HepG2 (cell line): Measurements from ENCODE around the gene KCNK17. TPM values are rescaled to one million over a fixed set of nuclear protein-coding genes. Genes with fewer than 3 reads are reported as not detected.

ENCODE experiments used
- BHLHE40 ChIP-seq: IDR thresholded peaks from 2 replicates; pipeline ENCODE4 v1.6.1; 2011; ENCODE audit warnings: low read length, improper control_type of control experiment
- BORCS8-MEF2B ChIP-seq: sonication (generic); formaldehyde crosslinking; IDR thresholded peaks from 2 replicates; pipeline ENCODE4 v1.8.0; 2022; ENCODE audit warnings: mild to moderate bottlenecking, missing genetic modification reagents
- CBX5 ChIP-seq: sonication (generic); formaldehyde crosslinking; IDR thresholded peaks from 2 replicates; pipeline ENCODE4 v1.4.0; 2020; ENCODE audit warnings: missing genetic modification reagents, borderline replicate concordance
- CHD4 ChIP-seq: fragments of 200-600 bp; sonication (generic); IDR thresholded peaks from 2 replicates; pipeline ENCODE4 v1.7.0; 2017; ENCODE audit warnings: mild to moderate bottlenecking, low read length, borderline replicate concordance
- GPN1 ChIP-seq: sonication (generic); formaldehyde crosslinking; IDR thresholded peaks from 2 replicates; pipeline ENCODE4 v1.5.1; 2020; ENCODE audit warnings: missing genetic modification reagents, borderline replicate concordance
- HIC2 ChIP-seq: sonication (generic); formaldehyde crosslinking; IDR thresholded peaks from 2 replicates; pipeline ENCODE4 v1.9.0; 2022; ENCODE audit warnings: low read depth, missing genetic modification reagents
- HOXA5 ChIP-seq: sonication (generic); formaldehyde crosslinking; IDR thresholded peaks from 2 replicates; pipeline ENCODE4 v1.4.0; 2020; ENCODE audit warnings: missing genetic modification reagents
- KMT2B ChIP-seq: IDR thresholded peaks from 2 replicates; pipeline ENCODE4 v1.6.1; 2016; ENCODE audit warnings: missing genetic modification reagents, missing compliant biosample characterization
- MIXL1 ChIP-seq: IDR thresholded peaks from 2 replicates; pipeline ENCODE4 v1.6.1; 2016
- MXI1 ChIP-seq: IDR thresholded peaks from 3 replicates; pipeline ENCODE4 v1.6.1; 2012; ENCODE audit warnings: low read depth, low read length, inconsistent platforms, borderline replicate concordance
- PHF8 ChIP-seq: sonication (generic); formaldehyde crosslinking; IDR thresholded peaks from 2 replicates; pipeline ENCODE4 v1.5.0; 2020; ENCODE audit warnings: missing genetic modification reagents
- RAD21 ChIP-seq: fragments of 450-650 bp; formaldehyde crosslinking; IDR thresholded peaks from 2 replicates; pipeline ENCODE4 v1.5.0; 2020; ENCODE audit warnings: mild to moderate bottlenecking
- RARA ChIP-seq: IDR thresholded peaks from 2 replicates; pipeline ENCODE4 v1.6.1; 2016; ENCODE audit warnings: missing genetic modification reagents, missing compliant biosample characterization
- RARG ChIP-seq: sonication (generic); formaldehyde crosslinking; IDR thresholded peaks from 2 replicates; pipeline ENCODE4 v1.4.0; 2020; ENCODE audit warnings: low read depth, mild to moderate bottlenecking, missing genetic modification reagents
- REL ChIP-seq: sonication (generic); formaldehyde crosslinking; conservative IDR thresholded peaks from 2 replicates; pipeline ENCODE4 v1.8.0; 2022; ENCODE audit warnings: mild to moderate bottlenecking, missing genetic modification reagents, moderate library complexity
- RFXANK ChIP-seq: IDR thresholded peaks from 2 replicates; pipeline ENCODE4 v1.6.1; 2016
- SMAD9 ChIP-seq: sonication (generic); formaldehyde crosslinking; IDR thresholded peaks from 2 replicates; pipeline ENCODE4 v1.5.1; 2020; ENCODE audit warnings: mild to moderate bottlenecking, missing genetic modification reagents
- STAG1 ChIP-seq: sonication (generic); formaldehyde crosslinking; IDR thresholded peaks from 2 replicates; pipeline ENCODE4 v1.4.0; 2020; ENCODE audit warnings: missing genetic modification reagents
- XRCC5 ChIP-seq: fragments of 200-400 bp; formaldehyde crosslinking; optimal IDR thresholded peaks from 2 replicates; pipeline ENCODE3; 2017; ENCODE audit warnings: mild to moderate bottlenecking, low read length
- ZFP37 ChIP-seq: sonication (generic); formaldehyde crosslinking; IDR thresholded peaks from 2 replicates; pipeline ENCODE4 v1.4.0; 2020; ENCODE audit warnings: missing genetic modification reagents, borderline replicate concordance
- ZNF12 ChIP-seq: sonication (generic); formaldehyde crosslinking; IDR thresholded peaks from 2 replicates; pipeline ENCODE4 v1.5.0; 2020; ENCODE audit warnings: missing genetic modification reagents
- ZNF20 ChIP-seq: sonication (generic); formaldehyde crosslinking; IDR thresholded peaks from 2 replicates; pipeline ENCODE4 v1.4.0; 2020; ENCODE audit warnings: mild to moderate bottlenecking, moderate library complexity, missing genetic modification reagents
- ZNF232 ChIP-seq: sonication (generic); formaldehyde crosslinking; IDR thresholded peaks from 2 replicates; pipeline ENCODE4 v1.4.0; 2020; ENCODE audit warnings: missing genetic modification reagents, borderline replicate concordance
- ZNF256 ChIP-seq: sonication (generic); formaldehyde crosslinking; conservative IDR thresholded peaks from 2 replicates; pipeline ENCODE4 v1.4.0; 2020; ENCODE audit warnings: missing genetic modification reagents
- ZNF572 ChIP-seq: sonication (generic); formaldehyde crosslinking; IDR thresholded peaks from 2 replicates; pipeline ENCODE4 v1.5.1; 2020; ENCODE audit warnings: mild to moderate bottlenecking, missing genetic modification reagents
- ZNF589 ChIP-seq: sonication (generic); formaldehyde crosslinking; conservative IDR thresholded peaks from 2 replicates; pipeline ENCODE4 v1.8.0; 2022; ENCODE audit warnings: mild to moderate bottlenecking, moderate library complexity, missing genetic modification reagents
- ZSCAN25 ChIP-seq: sonication (generic); formaldehyde crosslinking; IDR thresholded peaks from 2 replicates; pipeline ENCODE4 v1.8.0; 2022; ENCODE audit warnings: mild to moderate bottlenecking, missing genetic modification reagents
- polyA plus RNA-seq, 8 experiments: library from polyadenylated mRNA; depleted of rRNA in 3 of 8; stranded (reverse) in 7 of 8; unstranded in 1 of 8; fragments of >200 nt; fragmentation: Illumina TruSeq in 4 of 8; extraction: Trizol in 4 of 8; gene quantifications; 2 replicates each; pipeline versions ENCODE4 v1.2.1 to v1.2.3, GENCODE V29; 2011 to 2016; ENCODE audit warnings: low read depth in 4 of 8, missing spikeins in 1 of 8, mixed read lengths in 1 of 8; ENCODE audit not compliant: insufficient read depth in 1 of 8
- total RNA-seq, 5 experiments: library from RNA; depleted of rRNA; stranded (reverse); fragments of >200 nt; fragmentation: Illumina TruSeq; extraction: Trizol; gene quantifications; 2 replicates each; pipeline ENCODE4 v1.2.3, GENCODE V29; 2016; ENCODE audit warnings: low read depth in 1 of 5
- TF ChIP-seq, protein P1 (sequence below): sonication (generic); formaldehyde crosslinking; IDR thresholded peaks from 2 replicates; pipeline ENCODE4 v1.5.1; 2020; ENCODE audit warnings: mild to moderate bottlenecking, missing genetic modification reagents, borderline replicate concordance

Gene KCNK17
- total and polyA plus RNA-seq, 2 of the 13 experiments (the other 11 are each of a cell fraction or from before 2014, with no cell fraction given) = not detected

DNA sequence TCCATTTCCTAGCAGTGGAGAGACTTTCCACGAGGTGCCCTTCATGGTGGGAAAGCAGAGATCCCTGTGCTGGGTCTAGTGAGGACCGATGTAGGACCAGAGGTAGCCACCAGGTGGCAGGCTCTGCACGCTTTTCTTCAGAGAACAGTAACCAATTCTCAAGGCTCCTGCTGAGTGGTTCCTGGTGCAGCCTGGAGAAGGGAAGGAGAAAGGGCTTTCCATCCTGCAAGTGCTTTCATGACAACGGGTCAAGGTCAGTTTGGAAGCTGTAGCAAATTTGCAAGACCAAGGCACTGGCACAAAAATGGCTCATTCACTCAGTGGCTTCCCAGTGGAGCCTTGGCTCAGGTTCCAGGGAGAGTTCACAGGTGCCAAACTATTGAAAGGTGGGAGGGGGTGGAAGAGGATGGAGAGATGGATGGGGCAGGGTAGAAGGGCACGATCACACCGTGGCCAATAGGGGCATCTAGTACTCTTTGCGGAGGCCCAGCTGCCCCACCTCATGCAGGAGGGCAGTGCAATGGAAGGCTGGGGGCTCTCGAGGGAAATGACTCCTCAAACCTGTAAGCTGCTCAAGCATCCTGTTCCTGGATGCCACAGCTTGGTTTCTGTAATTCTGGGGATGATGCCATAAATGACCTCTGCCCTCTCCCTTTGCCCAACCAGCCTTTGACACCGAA, 33.8 kb upstream of the KCNK17 start (continued):
- no peak for TF ChIP-seq RARA (CRISPR knock-in tag)
- no peak for TF ChIP-seq SMAD9 (CRISPR knock-in tag)
- TF ChIP-seq RARG = no peak
- no peak for TF ChIP-seq BHLHE40
- no peak for TF ChIP-seq RFXANK (CRISPR knock-in tag)
- no peak for TF ChIP-seq HIC2 (CRISPR knock-in tag)
- TF ChIP-seq ZNF589 (CRISPR knock-in tag) = no peak
- no peak for TF ChIP-seq CBX5
- TF ChIP-seq ZNF232 (CRISPR knock-in tag) = no peak
- TF ChIP-seq ZFP37 = no peak
- TF ChIP-seq KMT2B (CRISPR knock-in tag) = no peak
- TF ChIP-seq ZNF12 = no peak
- TF ChIP-seq BORCS8-MEF2B (CRISPR knock-in tag) = no peak
- no peak for TF ChIP-seq ZSCAN25 (CRISPR knock-in tag)
- TF ChIP-seq GPN1 (CRISPR knock-in tag) = no peak
- TF ChIP-seq MXI1 = no peak
- peak; percentile 23; the same call in 1 of the 2 replicates for TF ChIP-seq ZNF572 (CRISPR knock-in tag)
- no peak for TF ChIP-seq PHF8
- TF ChIP-seq ZNF256 (CRISPR knock-in tag) = no peak
- peak; percentile 63; the same call in 1 of the 2 replicates for TF ChIP-seq RAD21 (CRISPR knock-in tag)
- TF ChIP-seq HOXA5 (CRISPR knock-in tag) = no peak
- peak; percentile 72 for TF ChIP-seq XRCC5
- no peak for TF ChIP-seq REL (CRISPR knock-in tag)
- TF ChIP-seq ZNF20 (CRISPR knock-in tag) = no peak
- TF ChIP-seq CHD4 = no peak
- no peak for TF ChIP-seq MIXL1 (CRISPR knock-in tag)
- peak; percentile 84 for TF ChIP-seq STAG1 (CRISPR knock-in tag)
- TF ChIP-seq, protein P1, sequence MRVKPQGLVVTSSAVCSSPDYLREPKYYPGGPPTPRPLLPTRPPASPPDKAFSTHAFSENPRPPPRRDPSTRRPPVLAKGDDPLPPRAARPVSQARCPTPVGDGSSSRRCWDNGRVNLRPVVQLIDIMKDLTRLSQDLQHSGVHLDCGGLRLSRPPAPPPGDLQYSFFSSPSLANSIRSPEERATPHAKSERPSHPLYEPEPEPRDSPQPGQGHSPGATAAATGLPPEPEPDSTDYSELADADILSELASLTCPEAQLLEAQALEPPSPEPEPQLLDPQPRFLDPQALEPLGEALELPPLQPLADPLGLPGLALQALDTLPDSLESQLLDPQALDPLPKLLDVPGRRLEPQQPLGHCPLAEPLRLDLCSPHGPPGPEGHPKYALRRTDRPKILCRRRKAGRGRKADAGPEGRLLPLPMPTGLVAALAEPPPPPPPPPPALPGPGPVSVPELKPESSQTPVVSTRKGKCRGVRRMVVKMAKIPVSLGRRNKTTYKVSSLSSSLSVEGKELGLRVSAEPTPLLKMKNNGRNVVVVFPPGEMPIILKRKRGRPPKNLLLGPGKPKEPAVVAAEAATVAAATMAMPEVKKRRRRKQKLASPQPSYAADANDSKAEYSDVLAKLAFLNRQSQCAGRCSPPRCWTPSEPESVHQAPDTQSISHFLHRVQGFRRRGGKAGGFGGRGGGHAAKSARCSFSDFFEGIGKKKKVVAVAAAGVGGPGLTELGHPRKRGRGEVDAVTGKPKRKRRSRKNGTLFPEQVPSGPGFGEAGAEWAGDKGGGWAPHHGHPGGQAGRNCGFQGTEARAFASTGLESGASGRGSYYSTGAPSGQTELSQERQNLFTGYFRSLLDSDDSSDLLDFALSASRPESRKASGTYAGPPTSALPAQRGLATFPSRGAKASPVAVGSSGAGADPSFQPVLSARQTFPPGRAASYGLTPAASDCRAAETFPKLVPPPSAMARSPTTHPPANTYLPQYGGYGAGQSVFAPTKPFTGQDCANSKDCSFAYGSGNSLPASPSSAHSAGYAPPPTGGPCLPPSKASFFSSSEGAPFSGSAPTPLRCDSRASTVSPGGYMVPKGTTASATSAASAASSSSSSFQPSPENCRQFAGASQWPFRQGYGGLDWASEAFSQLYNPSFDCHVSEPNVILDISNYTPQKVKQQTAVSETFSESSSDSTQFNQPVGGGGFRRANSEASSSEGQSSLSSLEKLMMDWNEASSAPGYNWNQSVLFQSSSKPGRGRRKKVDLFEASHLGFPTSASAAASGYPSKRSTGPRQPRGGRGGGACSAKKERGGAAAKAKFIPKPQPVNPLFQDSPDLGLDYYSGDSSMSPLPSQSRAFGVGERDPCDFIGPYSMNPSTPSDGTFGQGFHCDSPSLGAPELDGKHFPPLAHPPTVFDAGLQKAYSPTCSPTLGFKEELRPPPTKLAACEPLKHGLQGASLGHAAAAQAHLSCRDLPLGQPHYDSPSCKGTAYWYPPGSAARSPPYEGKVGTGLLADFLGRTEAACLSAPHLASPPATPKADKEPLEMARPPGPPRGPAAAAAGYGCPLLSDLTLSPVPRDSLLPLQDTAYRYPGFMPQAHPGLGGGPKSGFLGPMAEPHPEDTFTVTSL (CRISPR knock-in tag) = no peak
